ENCODE results near the gene SLC1A4. TPM values are rescaled to one million over a fixed set of nuclear protein-coding genes. Genes with fewer than 3 reads are reported as not detected.

The SLC1A4 gene
- polyA plus RNA-seq, 1 of the 3 experiments (the other 2 are of a cell fraction) = 4.4 TPM

- no peaks in the 10 kb centered on the region for H3K36me3 ChIP-seq (replicated peaks in 1 of 2; ENCODE audit: control insufficient read depth in 1 of 2, insufficient read depth in 2 of 2, low read length in 1 of 2)
- POLR2A ChIA-PET = interaction anchor here (1.2 kb wide), 1 partner anchor 8 kb away, joined by 8 read pairs; no protein-coding TSS in a partner anchor
- peaks cover 12% of the 10 kb centered on the region for H3F3A ChIP-seq (replicated peaks; ENCODE audit: insufficient read depth)
- no peak for TF ChIP-seq RXRA (IDR thresholded peaks at IDR 0.05; ENCODE audit: borderline replicate concordance, low read depth)
- TF ChIP-seq JUND (IDR thresholded peaks at IDR 0.05) = no peak
- no peak for TF ChIP-seq POLR2AphosphoS5 (IDR thresholded peaks at IDR 0.05; ENCODE audit: low read depth, low read length)
- no peak for TF ChIP-seq GABPA (IDR thresholded peaks at IDR 0.05; ENCODE audit: low read depth)
- no peak for TF ChIP-seq NRF1 (IDR thresholded peaks at IDR 0.05; ENCODE audit: low read depth, low read length)
- TF ChIP-seq SIN3A (IDR thresholded peaks at IDR 0.05; ENCODE audit: borderline replicate concordance, low read depth, low read length) = no peak
- no peak for TF ChIP-seq CTCF (IDR thresholded peaks at IDR 0.05)
- TF ChIP-seq EZH2phosphoT487 (IDR thresholded peaks at IDR 0.05; ENCODE audit: borderline replicate concordance, low read depth) = no peak
- no peak for TF ChIP-seq ELF1 (IDR thresholded peaks at IDR 0.05)
- TF ChIP-seq EP300 (IDR thresholded peaks at IDR 0.05; ENCODE audit: borderline replicate concordance in 1 of 2, low read depth in 1 of 2, low read length in 1 of 2) = no peak
- no peak for TF ChIP-seq MEF2A (IDR thresholded peaks at IDR 0.05; ENCODE audit: borderline replicate concordance, low read depth)
- no peak for TF ChIP-seq USF2 (IDR thresholded peaks at IDR 0.05; ENCODE audit: borderline replicate concordance, low read depth, low read length)
- TF ChIP-seq SMC3 (IDR thresholded peaks at IDR 0.05; ENCODE audit: low read depth, low read length) = no peak
- no peak for TF ChIP-seq TCF12 (IDR thresholded peaks at IDR 0.05)
- TF ChIP-seq TEAD4 (IDR thresholded peaks at IDR 0.05; ENCODE audit: borderline replicate concordance, insufficient read depth) = no peak
- TF ChIP-seq RAD21 (IDR thresholded peaks at IDR 0.05; ENCODE audit: low read length) = no peak
- no peak for TF ChIP-seq GATA2 (CRISPR knock-in tag; IDR thresholded peaks at IDR 0.05)
- no peak for TF ChIP-seq FOXJ3 (CRISPR knock-in tag; IDR thresholded peaks at IDR 0.05)
- H3K4me1 ChIP-seq (ENCODE audit: control insufficient read depth in 1 of 2, insufficient read depth in 2 of 2, low read depth in 1 of 2, low read length in 1 of 2) = peaks cover 4 to 15% of the 10 kb centered on the region in 2 experiments; a peak in 3 of 4 replicates
- no peaks in the 10 kb centered on the region for H3K27me3 ChIP-seq (ENCODE audit: insufficient read depth)
- no peak overlapping the region for H3K4me2 ChIP-seq
- no peaks in the 10 kb centered on the region for H4K20me1 ChIP-seq (ENCODE audit: insufficient read depth)
- H3K27ac ChIP-seq (ENCODE audit: low read depth in 2 of 2, low read length in 1 of 2) = no peak overlapping the region
- no peaks in the 10 kb centered on the region for H3K9me3 ChIP-seq
- no peaks in the 10 kb centered on the region for H3K79me2 ChIP-seq (ENCODE audit: insufficient read depth)
- H2AFZ ChIP-seq (ENCODE audit: low read depth) = no peak overlapping the region
- H3K9me2 ChIP-seq = no peaks in the 10 kb centered on the region
- no peak overlapping the region for H3K9ac ChIP-seq
- WGBS (ENCODE audit: low lambda C conversion rate) = 27% methylated on average over 1 of the region's 1 CpG
- no peak for DNase-seq
- CTCF ChIA-PET = interaction anchor here (1.9 kb wide), 1 partner anchor 8 kb away, joined by 5 read pairs; no protein-coding TSS in a partner anchor
- no peak overlapping the region for H3K4me3 ChIP-seq (ENCODE audit: low read depth in 2 of 2, low read length in 1 of 2)
These were observed 9.0 kb upstream of the SLC1A4 start for GRCh38 chr2:64980183-64980582.

Data from SK-N-SH (cell line).